ENCODE measurements around the gene SHD.

- TF ChIP-seq, protein P1, sequence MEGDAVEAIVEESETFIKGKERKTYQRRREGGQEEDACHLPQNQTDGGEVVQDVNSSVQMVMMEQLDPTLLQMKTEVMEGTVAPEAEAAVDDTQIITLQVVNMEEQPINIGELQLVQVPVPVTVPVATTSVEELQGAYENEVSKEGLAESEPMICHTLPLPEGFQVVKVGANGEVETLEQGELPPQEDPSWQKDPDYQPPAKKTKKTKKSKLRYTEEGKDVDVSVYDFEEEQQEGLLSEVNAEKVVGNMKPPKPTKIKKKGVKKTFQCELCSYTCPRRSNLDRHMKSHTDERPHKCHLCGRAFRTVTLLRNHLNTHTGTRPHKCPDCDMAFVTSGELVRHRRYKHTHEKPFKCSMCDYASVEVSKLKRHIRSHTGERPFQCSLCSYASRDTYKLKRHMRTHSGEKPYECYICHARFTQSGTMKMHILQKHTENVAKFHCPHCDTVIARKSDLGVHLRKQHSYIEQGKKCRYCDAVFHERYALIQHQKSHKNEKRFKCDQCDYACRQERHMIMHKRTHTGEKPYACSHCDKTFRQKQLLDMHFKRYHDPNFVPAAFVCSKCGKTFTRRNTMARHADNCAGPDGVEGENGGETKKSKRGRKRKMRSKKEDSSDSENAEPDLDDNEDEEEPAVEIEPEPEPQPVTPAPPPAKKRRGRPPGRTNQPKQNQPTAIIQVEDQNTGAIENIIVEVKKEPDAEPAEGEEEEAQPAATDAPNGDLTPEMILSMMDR (IDR thresholded peaks at IDR 0.05), result no peak
- TF ChIP-seq POLR2A (IDR thresholded peaks at IDR 0.05), result no peak
Observed at GRCh38 chr19:4279267-4279529, 132 bp downstream of the SHD start.

Data from body of pancreas (tissue), 4 donors.